ENCODE data around the gene UROC1. TPM values are rescaled to one million over a fixed set of nuclear protein-coding genes. Genes with fewer than 3 reads are reported as not detected.

Gene UROC1
- total and polyA plus RNA-seq, 5 donors = not detected

GRCh38 chr3:126474498-126475412, 42.8 kb downstream of the UROC1 start:
- 7% methylated on average over 72 of the region's 72 CpGs for WGBS
- no peaks in the 10 kb centered on the region for H3K9me3 ChIP-seq (ENCODE audit: control insufficient read depth, low read length)
- peak; percentile 4 to 7 for ATAC-seq
- H3K27ac ChIP-seq (ENCODE audit: low read length) = peak overlapping the region; percentile 91
- peaks cover 20% of the 10 kb centered on the region for H3K4me1 ChIP-seq (ENCODE audit: control insufficient read depth, insufficient read depth, low read length)
- DNase-seq = peak; percentile 47 to 77 (median 77)
- H3K27me3 ChIP-seq (ENCODE audit: control insufficient read depth, insufficient read depth) = no peaks in the 10 kb centered on the region
- H3K4me3 ChIP-seq (ENCODE audit: low read length) = peak overlapping the region; percentile 70
- intact Hi-C loops (cut with DNase I) = loop anchor here in 1 of 4 donors (10.0 kb wide), 1 partner anchor 210 kb away; no protein-coding TSS in a partner anchor

- ATAC-seq (no peak), DNase-seq (no peak)
- intact Hi-C loops (cut with DNase I) = loop anchor here in 1 of 4 donors (10.0 kb wide), 1 partner anchor 209 kb away; no protein-coding TSS in a partner anchor
- Histone ChIP-seq H3K4me3 (ENCODE audit: low read length) (peak overlapping the region; percentile 5), H3K4me1 (ENCODE audit: control insufficient read depth, insufficient read depth, low read length) (peaks cover 20% of the 10 kb centered on the region), H3K9me3 (ENCODE audit: control insufficient read depth, low read length) (no peaks in the 10 kb centered on the region), H3K27me3 (ENCODE audit: control insufficient read depth, insufficient read depth) (no peaks in the 10 kb centered on the region), H3K27ac (ENCODE audit: low read length) (no peak overlapping the region)
- 75% methylated on average over 14 of the region's 14 CpGs for WGBS
Measured at GRCh38 chr3:126473292-126474168, 44.0 kb downstream of the UROC1 start.

GRCh38 chr3:126472277-126473006, 45.1 kb downstream of the UROC1 start:
- Histone ChIP-seq H3K4me1 (ENCODE audit: control insufficient read depth, insufficient read depth, low read length) (peaks cover 20% of the 10 kb centered on the region), H3K4me3 (ENCODE audit: low read length) (no peak overlapping the region), H3K27me3 (ENCODE audit: control insufficient read depth, insufficient read depth) (no peaks in the 10 kb centered on the region), H3K27ac (ENCODE audit: low read length) (no peak overlapping the region), H3K9me3 (ENCODE audit: control insufficient read depth, low read length) (no peaks in the 10 kb centered on the region)
- peak; percentile 70 to 80 (median 76) for DNase-seq
- intact Hi-C loops (cut with DNase I) = loop anchor here in 1 of 4 donors (10.0 kb wide), 1 partner anchor 208 kb away; no protein-coding TSS in a partner anchor
- peak; percentile 2 to 62 for ATAC-seq
- whole genome bisulfite sequencing = 36% methylated on average over 8 of the region's 8 CpGs

GRCh38 chr3:126469479-126469878, 48.1 kb downstream of the UROC1 start:
- H3K9me3 ChIP-seq (ENCODE audit: control insufficient read depth, low read length) = no peaks in the 10 kb centered on the region
- no peak overlapping the region for H3K4me3 ChIP-seq (ENCODE audit: low read length)
- intact Hi-C loops (cut with DNase I) = no loop called here
- ATAC-seq (no peak), DNase-seq (no peak)
- peaks cover 18% of the 10 kb centered on the region for H3K4me1 ChIP-seq (ENCODE audit: control insufficient read depth, insufficient read depth, low read length)
- no peaks in the 10 kb centered on the region for H3K27me3 ChIP-seq (ENCODE audit: control insufficient read depth, insufficient read depth)
- H3K27ac ChIP-seq (ENCODE audit: low read length) = no peak overlapping the region
- WGBS = 75% methylated on average over 11 of the region's 11 CpGs

GRCh38 chr3:126468028-126468891, 49.3 kb downstream of the UROC1 start:
- intact Hi-C loops (cut with DNase I) = no loop called here
- no peak overlapping the region for H3K27ac ChIP-seq (ENCODE audit: low read length)
- H3K9me3 ChIP-seq (ENCODE audit: control insufficient read depth, low read length) = no peaks in the 10 kb centered on the region
- no peak for ATAC-seq
- 77% methylated on average over 13 of the region's 13 CpGs for WGBS
- H3K4me3 ChIP-seq (ENCODE audit: low read length) = no peak overlapping the region
- no peak for DNase-seq
- no peaks in the 10 kb centered on the region for H3K27me3 ChIP-seq (ENCODE audit: control insufficient read depth, insufficient read depth)
- peaks cover 11% of the 10 kb centered on the region for H3K4me1 ChIP-seq (ENCODE audit: control insufficient read depth, insufficient read depth, low read length)

GRCh38 chr3:126467611-126467955, 50.0 kb downstream of the UROC1 start:
- no peaks in the 10 kb centered on the region for H3K9me3 ChIP-seq (ENCODE audit: control insufficient read depth, low read length)
- DNase-seq (no peak), ATAC-seq (no peak)
- peaks cover 5% of the 10 kb centered on the region for H3K4me1 ChIP-seq (ENCODE audit: control insufficient read depth, insufficient read depth, low read length)
- no peak overlapping the region for H3K27ac ChIP-seq (ENCODE audit: low read length)
- H3K4me3 ChIP-seq (ENCODE audit: low read length) = no peak overlapping the region
- WGBS = 80% methylated on average over 8 of the region's 8 CpGs
- intact Hi-C loops (cut with DNase I) = no loop called here
- no peaks in the 10 kb centered on the region for H3K27me3 ChIP-seq (ENCODE audit: control insufficient read depth, insufficient read depth)

GRCh38 chr3:126466886-126467610, 50.5 kb downstream of the UROC1 start:
- no peak for DNase-seq
- intact Hi-C loops (cut with DNase I) = no loop called here

GRCh38 chr3:126465928-126466544, 51.5 kb downstream of the UROC1 start:
- intact Hi-C loops (cut with DNase I) = no loop called here
- H3K27me3 ChIP-seq (ENCODE audit: control insufficient read depth, insufficient read depth) = no peaks in the 10 kb centered on the region
- H3K27ac ChIP-seq (ENCODE audit: low read length) = no peak overlapping the region
- H3K4me3 ChIP-seq (ENCODE audit: low read length) = no peak overlapping the region
- H3K4me1 ChIP-seq (ENCODE audit: control insufficient read depth, insufficient read depth, low read length) = no peaks in the 10 kb centered on the region
- DNase-seq (peak; percentile 58 to 74 (median 67)), ATAC-seq (peak in 1 of 2 donors; percentile 6)
- H3K9me3 ChIP-seq (ENCODE audit: control insufficient read depth, low read length) = no peaks in the 10 kb centered on the region
- 66% methylated on average over 16 of the region's 16 CpGs for WGBS

More at GRCh38 chr3:126466886-126467610, 50.5 kb downstream of the UROC1 start:
- Histone ChIP-seq H3K9me3 (ENCODE audit: control insufficient read depth, low read length) (no peaks in the 10 kb centered on the region), H3K27me3 (ENCODE audit: control insufficient read depth, insufficient read depth) (no peaks in the 10 kb centered on the region), H3K4me1 (ENCODE audit: control insufficient read depth, insufficient read depth, low read length) (peaks cover 1% of the 10 kb centered on the region), H3K4me3 (ENCODE audit: low read length) (no peak overlapping the region), H3K27ac (ENCODE audit: low read length) (no peak overlapping the region)
- ATAC-seq = no peak
- WGBS = 79% methylated on average over 19 of the region's 19 CpGs

- 93% methylated on average over 11 of the region's 11 CpGs for WGBS
- H3K4me1 ChIP-seq (ENCODE audit: control insufficient read depth, insufficient read depth, low read length) = no peaks in the 10 kb centered on the region
- H3K9me3 ChIP-seq (ENCODE audit: control insufficient read depth, low read length) = no peaks in the 10 kb centered on the region
- ATAC-seq (no peak), DNase-seq (no peak)
- no peaks in the 10 kb centered on the region for H3K27me3 ChIP-seq (ENCODE audit: control insufficient read depth, insufficient read depth)
- intact Hi-C loops (cut with DNase I) = no loop called here
- no peak overlapping the region for H3K4me3 ChIP-seq (ENCODE audit: low read length)
- no peak overlapping the region for H3K27ac ChIP-seq (ENCODE audit: low read length)
Measured at GRCh38 chr3:126464997-126465396, 52.6 kb downstream of the UROC1 start.
